Measurements from ENCODE around the gene CUBN.

CUBN gene
- total RNA-seq = 21.6 to 23.4 reads per million in 2 donors

DNA sequence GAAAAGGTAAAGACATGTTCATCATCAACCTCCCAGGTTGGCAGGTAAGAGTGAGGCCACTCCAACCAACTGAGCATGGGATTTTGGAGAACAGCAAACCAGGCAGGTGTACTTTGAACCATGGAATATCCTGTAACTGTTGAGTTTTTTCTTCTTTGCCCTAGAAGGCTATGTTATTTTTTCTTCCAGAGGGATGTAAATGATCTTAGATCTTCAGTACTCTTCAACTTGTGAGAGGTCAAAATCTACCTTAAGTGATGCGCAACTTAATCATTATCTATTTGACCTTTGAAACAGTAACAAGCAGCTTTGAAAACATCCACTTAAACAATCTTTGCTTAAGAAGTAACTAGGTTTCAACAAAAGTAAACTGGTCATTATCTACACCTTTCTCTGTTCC, at the start of gene CUBN:
CUBN (minus strand) TSS at position 71 of the 400 bp plus-strand sequence; CDS start at position 25, 46 bp downstream.
- no peak for DNase-seq

- no peak for DNase-seq
These were observed 49.4 kb upstream of the CUBN start for GRCh38 chr10:17179002-17179401.

- no peak for DNase-seq
These were observed 48.4 kb upstream of the CUBN start for GRCh38 chr10:17178006-17178405.

DNA sequence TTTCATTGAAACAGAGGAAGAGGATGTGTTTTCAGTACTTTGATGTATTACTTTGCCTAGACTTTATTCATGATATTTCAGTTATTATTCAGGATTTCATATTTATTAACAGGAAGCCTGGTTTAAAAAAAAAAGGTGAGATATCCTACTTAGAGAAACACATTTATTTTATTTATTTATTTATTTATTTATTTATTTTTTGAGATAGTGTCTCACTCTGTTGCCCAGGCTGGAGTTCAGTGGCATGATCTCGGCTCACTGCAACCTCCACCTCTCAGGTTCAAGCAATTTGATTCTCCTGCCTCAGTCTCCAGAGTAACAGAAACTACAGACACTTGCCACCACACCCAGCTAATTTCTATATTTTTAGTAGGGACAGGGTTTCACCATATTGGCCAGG, 47.4 kb upstream of the CUBN start:
- DNase-seq = no peak

- DNase-seq = no peak
These were observed 46.5 kb upstream of the CUBN start for GRCh38 chr10:17176091-17176490.

DNA sequence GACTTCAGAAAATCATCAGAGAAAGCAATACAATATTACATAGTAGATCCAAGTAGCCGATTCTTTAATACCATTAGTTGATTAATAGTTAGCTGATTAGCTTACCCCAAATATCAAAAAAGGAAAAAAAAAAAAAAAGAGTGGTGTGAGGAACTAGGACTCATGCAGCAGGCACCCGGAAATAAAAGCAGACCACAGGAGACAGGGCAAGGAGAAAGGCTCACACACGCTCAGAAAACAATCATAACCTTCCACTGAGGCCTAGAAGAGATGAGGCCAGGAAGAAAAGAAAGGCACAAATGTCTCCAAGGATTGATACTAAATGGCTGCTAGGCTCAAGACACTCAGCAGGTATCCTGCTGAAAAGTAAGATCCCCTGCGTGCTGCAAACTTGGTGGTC, 45.9 kb upstream of the CUBN start:
- DNase-seq = no peak

- DNase-seq = no peak
These were observed 45.0 kb upstream of the CUBN start for GRCh38 chr10:17174626-17175025.

DNA sequence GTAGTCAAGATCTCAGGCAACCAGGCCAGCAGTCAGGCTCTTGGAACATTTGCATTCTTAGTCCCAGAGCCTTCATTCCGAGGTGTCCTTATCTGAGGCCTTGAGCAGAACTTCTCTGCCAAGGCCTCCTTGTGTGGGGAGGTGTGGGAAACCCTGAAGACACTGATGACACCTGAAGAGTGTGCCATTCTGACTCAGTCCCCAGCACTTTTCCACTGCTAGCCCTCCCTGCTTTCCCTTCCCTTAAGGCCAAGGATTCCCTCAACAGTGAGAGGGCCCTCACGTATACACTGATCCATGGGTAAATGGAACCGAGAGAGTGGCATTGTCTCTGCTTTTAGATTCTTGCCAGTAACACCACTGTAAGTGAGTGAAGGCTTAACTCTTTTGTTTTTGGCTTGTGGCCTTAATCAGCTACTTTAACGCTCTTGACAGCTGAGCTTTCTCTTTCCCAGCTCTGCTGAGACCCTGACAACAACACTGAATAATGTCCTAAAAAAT, 41.6 kb upstream of the CUBN start:
- DNase-seq = no peak

DNA sequence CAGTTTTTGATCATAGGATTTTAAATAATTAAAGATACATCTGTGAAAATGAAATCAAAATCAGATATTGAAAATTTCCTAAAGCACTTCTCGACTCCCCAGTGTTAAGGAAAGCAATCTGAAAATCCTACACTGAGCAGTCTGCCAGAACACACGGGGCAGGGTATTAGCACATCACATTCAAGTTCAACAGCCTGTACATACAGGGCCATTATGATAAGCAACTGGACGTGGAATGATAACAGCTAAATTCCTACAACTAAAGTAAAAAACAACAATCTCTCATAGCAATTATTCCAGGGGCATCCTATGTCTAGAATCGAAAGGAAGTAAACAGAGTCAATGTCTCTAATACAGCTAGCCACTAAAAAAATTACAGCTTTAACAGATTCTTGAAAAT, 40.2 kb upstream of the CUBN start:
- DNase-seq = no peak

DNA sequence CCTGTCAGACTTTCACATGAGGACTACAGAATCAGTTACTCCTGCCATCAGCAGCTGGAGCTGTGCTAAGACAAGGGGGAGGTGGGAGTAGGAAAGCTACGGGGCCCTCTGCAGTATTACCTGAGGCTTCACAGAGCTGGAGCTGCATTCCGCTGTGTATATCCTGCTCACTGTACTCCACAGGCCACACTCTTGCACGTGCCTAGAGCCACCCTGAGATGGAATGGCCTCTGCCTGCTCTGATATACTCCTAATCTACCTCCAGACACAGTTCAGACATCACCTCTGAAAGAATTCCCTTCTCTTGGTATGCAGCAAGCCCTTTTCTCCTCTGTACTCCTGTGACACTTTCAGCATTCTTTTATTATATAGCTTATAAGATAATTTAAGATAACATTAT, 37.1 kb upstream of the CUBN start:
- no peak for DNase-seq

DNA sequence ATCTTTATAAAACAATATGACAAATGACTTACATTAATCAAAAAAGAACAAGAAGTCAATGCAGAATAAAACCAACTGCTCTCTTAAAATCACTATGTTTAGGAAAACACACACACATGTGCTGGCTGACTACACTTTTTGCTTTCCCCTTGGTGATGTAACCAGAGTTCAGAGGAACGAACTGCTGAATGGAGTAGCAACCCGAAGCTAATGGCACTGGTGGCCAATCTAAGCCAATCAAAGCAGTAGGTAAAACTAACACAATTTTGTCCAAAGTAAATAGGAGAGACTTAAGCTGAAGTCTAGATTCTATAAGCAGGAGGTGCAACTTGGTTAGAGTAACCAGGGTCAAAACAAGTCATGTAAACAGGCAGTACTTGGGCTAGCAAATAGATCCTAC, 33.2 kb upstream of the CUBN start:
- no peak for DNase-seq

DNA sequence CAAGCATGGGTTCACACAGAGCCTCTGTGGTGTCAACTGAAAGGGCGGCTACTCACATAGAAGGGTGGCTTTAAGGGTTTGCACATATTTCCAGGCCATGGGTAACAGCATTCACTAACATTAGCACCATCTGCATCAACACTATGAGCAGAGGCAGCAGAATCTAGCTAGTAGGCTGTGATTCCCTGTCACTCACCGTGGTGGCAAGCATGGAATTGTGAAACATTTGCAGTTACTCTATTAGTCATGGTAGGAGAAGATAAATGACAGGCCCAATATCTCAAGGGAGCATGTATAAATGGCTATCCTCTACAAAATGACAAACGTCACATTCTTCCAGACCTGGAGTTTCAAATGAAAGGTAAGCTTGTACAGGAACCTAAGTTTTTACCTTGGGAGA, 32.2 kb upstream of the CUBN start:
- no peak for DNase-seq

- DNase-seq = no peak
These were observed 27.4 kb upstream of the CUBN start for GRCh38 chr10:17157024-17157423.

DNA sequence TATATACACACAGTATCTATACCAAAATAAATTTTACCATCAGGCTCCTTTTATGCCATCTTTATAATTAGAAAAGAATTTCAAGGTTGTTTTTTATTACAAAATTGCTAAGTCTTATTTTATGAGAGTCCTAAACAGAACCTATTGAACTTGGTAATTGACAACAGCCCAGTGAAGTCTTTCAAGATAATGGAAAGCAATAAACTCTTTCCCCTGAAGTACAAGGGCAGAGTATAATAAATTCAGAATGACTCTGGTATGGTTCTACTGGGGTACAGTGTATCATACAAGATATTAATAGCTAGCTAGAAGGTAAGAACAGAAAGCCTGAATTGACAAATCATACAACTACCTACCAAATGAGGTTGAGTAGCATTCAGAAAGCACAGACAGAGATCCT, 26.2 kb upstream of the CUBN start:
- DNase-seq = no peak

GRCh38 chr10:17154116-17154515, 24.5 kb upstream of the CUBN start:
- DNase-seq = no peak

DNA sequence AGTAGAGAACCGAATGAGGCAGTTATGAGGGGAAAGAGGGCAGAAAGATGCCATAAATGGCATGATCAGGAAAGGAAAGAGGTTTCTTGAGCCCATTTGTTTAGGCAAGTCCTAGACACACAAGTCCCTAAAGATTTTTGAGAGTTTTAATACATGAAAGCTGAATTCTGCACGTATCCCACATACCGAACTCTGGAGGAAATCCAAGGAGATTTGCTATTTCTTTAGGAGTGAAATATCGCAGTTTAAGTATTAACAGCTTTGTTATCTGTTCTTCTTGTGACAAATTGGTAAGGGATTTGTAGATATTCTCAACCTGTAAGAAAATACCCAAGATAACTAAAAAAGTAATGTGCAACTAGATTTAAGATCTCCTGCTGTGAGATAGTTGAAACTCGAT, 23.7 kb upstream of the CUBN start:
- DNase-seq = no peak

DNA sequence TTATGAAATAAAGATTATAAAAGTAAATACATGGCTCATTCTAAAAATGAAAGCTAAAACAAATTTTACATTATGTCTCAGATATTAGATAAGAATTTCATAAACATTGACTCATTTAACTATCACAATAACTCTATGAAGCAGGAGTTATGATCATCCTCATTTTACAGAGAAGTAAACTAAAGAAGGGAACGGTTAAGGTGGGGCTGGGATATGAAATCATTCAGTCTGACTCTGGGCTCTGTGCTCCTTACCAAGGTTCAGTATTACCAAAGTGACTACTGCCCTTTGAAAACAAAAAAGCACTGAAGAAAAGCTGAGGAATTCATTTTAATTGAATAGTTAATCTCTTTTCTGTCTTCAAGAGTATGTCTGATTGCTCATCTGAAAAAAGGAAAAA, 22.1 kb upstream of the CUBN start:
- no peak for DNase-seq

GRCh38 chr10:17147884-17148489, 18.4 kb upstream of the CUBN start:
- DNase-seq = no peak

- no peak for DNase-seq
These were observed 17.3 kb upstream of the CUBN start for GRCh38 chr10:17146892-17147291.

DNA sequence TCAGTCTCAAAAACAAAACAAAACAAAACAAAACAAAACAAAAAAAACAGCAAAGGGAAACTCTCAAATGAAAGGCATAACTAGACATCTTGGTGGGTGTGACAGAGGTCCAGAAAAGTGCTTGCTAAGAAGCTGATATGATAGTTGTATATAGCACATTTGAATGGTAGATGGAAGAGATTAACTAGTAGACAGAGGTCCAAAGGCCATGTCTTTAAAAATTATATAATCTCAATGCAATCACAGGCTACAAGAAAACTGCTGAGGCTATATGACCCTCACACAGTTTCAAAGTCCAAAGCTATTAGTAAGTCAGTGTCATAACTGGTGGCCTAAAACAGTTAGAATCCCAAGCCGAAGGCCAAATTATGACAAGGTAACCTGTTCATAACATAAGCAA, 15.6 kb upstream of the CUBN start:
- DNase-seq = no peak

DNA sequence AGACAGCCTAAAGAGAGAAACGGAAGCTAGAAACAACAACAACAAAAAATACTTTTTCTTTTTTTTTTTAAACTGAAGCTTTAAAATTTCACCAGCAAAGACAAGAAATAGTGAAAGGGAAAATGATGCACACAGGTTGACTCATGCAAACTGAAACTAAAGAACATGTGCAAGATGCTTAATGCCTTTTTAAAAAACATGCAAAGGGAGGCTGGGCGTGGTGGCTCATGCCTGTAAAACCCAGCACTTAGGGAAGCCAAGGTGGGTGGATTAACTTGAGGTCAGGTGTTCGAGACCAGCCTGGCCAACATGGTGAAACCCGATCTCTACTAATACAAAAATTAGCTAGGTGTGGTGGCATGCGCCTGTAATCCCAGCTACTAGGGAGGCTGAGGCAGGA, 15.1 kb upstream of the CUBN start:
- no peak for DNase-seq

DNA sequence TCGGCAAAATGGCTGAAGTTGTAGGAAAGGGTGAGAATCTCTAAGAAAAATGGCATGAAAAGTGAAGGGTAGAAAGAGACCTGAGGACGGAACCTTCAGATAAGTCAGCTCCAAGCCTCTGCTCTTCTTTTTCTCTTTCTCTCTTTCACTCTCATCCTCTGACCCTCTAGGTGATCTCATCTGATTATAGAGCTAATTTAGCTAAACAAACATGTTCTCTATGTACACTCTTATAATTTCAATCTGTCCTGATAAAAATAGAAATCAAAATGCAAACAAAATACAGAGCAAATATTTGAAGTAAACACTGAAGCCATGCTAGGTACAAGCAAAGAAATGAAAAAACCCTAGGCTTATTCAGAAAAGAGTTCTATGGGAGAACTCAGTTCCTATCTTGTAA, 14.4 kb upstream of the CUBN start:
- DNase-seq = no peak

GRCh38 chr10:17143055-17143690, 13.6 kb upstream of the CUBN start:
- DNase-seq = no peak

DNA sequence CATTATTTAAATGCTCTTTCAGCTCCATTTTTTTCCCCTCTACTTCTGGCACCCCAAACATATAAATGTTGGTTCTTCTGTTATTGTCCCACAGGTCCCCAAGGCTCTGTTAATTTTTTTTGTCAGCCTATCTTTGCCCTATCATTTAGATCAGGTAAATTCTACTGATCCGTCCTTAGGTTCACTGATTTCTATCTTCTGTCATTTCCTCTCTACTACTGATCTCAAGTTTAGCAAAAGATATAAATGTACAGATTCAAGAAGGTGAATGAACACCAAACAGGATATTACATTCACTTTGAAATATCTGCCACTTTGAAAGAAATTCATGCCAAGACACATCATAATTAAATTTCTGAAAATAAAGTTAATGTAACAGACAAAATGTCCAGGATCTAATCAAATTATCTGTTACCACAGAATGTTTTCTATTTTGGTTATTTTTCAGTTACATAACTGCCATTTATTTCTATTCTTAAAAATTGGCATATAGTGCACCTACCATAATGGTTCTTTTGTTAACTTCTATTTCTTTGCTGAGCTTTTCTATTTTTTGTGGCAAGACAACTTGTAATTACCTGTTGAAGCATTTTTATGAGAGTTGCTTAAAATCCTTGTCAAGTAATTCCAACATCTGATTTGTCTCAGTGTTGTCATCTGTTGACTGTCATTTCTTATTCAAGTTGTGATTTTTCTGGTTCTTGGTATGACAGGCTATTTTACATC, 12.1 kb upstream of the CUBN start:
- DNase-seq = no peak
